Measurements from ENCODE around the gene G6PC3.

DNA sequence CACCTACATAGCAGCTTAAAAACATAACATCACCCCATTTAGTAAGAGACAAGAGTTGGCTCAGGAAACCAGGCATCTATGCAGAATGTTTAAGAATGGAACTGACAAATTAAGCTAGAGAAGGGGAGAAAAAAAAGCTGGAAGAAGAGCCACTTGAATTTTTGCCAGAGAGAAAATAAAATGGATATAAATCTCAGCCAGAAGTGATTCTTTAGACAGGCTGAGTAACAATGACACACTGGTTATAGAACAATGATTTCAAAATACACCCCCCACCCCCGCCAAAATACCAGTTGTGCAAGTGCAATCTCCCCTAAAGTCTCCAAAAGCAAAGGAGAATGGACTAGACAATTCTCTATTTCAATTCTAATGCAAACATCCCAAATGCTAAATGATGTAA, 26.5 kb upstream of the G6PC3 start:
- TF ChIP-seq, protein P1, sequence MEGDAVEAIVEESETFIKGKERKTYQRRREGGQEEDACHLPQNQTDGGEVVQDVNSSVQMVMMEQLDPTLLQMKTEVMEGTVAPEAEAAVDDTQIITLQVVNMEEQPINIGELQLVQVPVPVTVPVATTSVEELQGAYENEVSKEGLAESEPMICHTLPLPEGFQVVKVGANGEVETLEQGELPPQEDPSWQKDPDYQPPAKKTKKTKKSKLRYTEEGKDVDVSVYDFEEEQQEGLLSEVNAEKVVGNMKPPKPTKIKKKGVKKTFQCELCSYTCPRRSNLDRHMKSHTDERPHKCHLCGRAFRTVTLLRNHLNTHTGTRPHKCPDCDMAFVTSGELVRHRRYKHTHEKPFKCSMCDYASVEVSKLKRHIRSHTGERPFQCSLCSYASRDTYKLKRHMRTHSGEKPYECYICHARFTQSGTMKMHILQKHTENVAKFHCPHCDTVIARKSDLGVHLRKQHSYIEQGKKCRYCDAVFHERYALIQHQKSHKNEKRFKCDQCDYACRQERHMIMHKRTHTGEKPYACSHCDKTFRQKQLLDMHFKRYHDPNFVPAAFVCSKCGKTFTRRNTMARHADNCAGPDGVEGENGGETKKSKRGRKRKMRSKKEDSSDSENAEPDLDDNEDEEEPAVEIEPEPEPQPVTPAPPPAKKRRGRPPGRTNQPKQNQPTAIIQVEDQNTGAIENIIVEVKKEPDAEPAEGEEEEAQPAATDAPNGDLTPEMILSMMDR (IDR thresholded peaks at IDR 0.05; ENCODE audit: low read depth, low read length), result no peak
- TF ChIP-seq, protein P2, sequence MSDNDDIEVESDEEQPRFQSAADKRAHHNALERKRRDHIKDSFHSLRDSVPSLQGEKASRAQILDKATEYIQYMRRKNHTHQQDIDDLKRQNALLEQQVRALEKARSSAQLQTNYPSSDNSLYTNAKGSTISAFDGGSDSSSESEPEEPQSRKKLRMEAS (IDR thresholded peaks at IDR 0.05; ENCODE audit: low read depth, low read length), result no peak
- TF ChIP-seq POLR2A (IDR thresholded peaks at IDR 0.05; ENCODE audit: extremely low read depth, insufficient read length), result no peak
- TF ChIP-seq MYC (IDR thresholded peaks at IDR 0.05; ENCODE audit: low read depth, low read length), result no peak

Measured in NB4 (cell line).